Esophagus muscularis mucosa (tissue), 3 donors: ENCODE results near the gene NNAT.

Experiments used
- POLR2A ChIP-seq: fragments of 450-650 bp; IDR thresholded peaks from one replicate; pipeline ENCODE4 v1.6.1; 2017; ENCODE audit warnings: antibody characterized with exemption, moderate library complexity, mild to moderate bottlenecking, low read depth
- TF ChIP-seq, protein P1 (sequence below), 3 experiments: fragments of 200-600 bp in 2 of 3; fragments of 450-650 bp in 1 of 3; sonication (generic) in 2 of 3; IDR thresholded peaks; one replicate each; pipeline ENCODE4 v1.5.1; 2017 to 2019; ENCODE audit warnings: antibody characterized with exemption in 3 of 3, mild to moderate bottlenecking in 2 of 3, moderate library complexity in 1 of 3

DNA sequence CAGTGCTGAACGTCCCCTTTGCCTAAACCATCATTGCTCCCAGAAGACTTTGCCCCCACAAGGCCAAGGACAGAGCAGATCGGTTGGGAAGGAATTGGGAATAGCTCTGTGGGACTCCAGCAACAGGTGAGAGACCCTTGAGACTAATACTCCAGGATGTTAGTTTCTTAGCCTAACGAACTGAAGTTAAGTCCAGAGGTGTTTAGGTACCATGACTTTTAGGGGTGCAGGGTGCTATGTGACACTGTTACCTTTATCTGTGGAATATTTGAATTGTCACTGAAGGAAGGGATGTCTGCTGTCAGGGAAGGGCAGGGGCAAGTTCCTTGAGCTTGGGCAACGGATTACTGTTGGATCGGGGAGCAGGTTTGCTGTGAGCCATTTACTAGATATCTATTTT lies 4.8 kb downstream of the NNAT start:
- TF ChIP-seq, protein P1, sequence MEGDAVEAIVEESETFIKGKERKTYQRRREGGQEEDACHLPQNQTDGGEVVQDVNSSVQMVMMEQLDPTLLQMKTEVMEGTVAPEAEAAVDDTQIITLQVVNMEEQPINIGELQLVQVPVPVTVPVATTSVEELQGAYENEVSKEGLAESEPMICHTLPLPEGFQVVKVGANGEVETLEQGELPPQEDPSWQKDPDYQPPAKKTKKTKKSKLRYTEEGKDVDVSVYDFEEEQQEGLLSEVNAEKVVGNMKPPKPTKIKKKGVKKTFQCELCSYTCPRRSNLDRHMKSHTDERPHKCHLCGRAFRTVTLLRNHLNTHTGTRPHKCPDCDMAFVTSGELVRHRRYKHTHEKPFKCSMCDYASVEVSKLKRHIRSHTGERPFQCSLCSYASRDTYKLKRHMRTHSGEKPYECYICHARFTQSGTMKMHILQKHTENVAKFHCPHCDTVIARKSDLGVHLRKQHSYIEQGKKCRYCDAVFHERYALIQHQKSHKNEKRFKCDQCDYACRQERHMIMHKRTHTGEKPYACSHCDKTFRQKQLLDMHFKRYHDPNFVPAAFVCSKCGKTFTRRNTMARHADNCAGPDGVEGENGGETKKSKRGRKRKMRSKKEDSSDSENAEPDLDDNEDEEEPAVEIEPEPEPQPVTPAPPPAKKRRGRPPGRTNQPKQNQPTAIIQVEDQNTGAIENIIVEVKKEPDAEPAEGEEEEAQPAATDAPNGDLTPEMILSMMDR (IDR thresholded peaks at IDR 0.05), result no peak
- no peak for TF ChIP-seq POLR2A
